Stimulated activated CD8-positive, alpha-beta memory T cell treated with anti-CD3 and anti-CD28 coated beads, Interleukin-4, amount 100 ng/mL, for 1 hour (primary cell): ENCODE results near the gene KCNE4.

Experiments
- DNase-seq, 2 donors: peaks; one replicate each; pipeline ENCODE4 v3.0.0-alpha.2; 2020; ENCODE audit warnings: low read depth in 2 of 2, low spot score in 1 of 2

Gene KCNE4

DNA sequence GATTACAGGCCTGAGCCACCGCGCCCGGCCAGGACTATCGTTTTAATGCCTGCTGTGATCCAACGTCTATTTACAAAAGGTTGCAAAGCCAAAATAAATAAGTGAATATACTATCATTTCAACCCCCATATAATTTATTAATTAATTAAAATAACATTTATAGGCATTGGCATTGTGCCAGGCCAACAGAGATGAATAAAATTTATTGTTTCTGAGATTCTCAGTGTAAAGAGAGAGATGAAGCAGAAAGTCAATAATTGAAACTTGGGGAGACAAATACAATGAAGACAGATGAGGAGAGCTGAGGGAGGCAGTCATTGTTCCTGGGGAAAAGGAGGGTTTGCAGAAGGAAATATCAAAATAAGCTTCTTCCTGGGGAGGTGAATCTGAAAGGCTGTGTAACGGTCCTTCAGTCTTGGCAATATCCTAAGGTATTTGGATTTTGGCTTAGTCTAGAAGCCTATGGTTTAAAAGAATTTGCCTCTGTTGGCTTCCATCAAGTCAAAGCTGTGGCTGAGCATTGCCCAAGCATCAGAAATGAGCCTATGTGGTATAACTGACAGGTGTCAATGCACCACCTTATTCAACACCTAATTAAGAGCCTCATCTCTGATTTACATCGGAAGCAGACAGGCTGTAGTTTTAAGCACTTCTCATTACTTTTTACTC is 31.5 kb downstream of the KCNE4 start:
- no peak for DNase-seq

- no peak for DNase-seq
Observed at GRCh38 chr2:223084873-223085272, 32.9 kb downstream of the KCNE4 start.

GRCh38 chr2:223086370-223086981 is 34.5 kb downstream of the KCNE4 start:
- DNase-seq, result no peak

DNA sequence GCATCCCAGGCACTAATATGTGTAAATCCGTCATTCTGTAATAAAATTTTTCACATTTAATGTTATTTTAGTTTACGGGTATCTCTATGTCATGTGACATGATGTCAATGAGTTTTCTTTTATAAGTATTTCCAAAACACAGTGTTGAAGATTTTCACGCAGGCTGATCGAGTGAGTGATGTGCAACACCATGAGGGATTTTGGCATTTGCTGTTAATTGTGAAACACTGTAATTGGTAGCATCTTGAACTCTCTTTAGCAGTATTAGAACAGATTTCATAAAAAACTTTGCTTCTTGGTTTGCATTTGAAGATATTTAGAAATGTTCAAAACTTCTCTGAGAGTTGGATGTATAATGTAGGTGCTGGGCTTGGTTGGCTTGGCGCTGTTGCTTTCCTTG is 35.5 kb downstream of the KCNE4 start:
- DNase-seq, result no peak

DNA sequence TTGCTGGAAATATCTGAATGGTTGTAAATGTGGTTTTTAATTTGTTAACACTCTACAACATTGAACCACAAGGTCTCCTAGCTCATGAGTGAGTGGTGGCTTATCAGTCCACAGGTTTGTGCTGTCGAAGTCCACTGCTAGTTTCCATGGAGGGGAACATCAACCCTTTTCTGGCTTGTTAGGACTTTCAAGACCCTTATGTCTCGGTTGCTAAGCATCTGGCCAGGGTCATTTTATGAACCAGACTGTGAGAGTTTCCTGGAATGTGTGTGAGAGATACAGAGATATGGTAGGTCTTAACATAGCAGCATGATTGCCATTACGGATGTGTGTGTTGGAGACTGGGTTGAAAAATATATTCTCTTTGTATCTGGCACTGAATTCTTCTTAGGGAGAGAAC is 36.9 kb downstream of the KCNE4 start:
- no peak for DNase-seq

GRCh38 chr2:223090039-223090438 is 38.0 kb downstream of the KCNE4 start:
- no peak for DNase-seq

GRCh38 chr2:223090540-223091235 is 38.7 kb downstream of the KCNE4 start:
- DNase-seq, result no peak

DNA sequence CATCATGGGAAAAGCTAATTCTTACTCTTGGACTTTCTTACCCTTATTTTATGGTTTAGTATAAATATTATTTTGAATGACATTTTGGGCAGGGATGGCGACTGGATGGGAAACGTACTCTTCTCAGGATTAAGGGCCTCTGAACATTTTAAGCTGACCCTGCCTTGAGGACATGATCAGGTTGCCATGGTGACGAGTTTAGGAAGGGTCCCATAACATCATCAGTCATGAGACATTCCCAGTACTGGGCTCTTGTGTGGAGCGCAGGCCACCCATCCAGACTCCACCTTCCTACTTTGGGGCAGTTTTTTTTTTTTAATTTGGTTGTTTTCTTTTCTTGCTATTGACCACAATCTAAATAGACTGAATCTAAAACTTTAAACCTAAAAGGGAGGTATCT is 40.7 kb downstream of the KCNE4 start:
- no peak for DNase-seq

DNA sequence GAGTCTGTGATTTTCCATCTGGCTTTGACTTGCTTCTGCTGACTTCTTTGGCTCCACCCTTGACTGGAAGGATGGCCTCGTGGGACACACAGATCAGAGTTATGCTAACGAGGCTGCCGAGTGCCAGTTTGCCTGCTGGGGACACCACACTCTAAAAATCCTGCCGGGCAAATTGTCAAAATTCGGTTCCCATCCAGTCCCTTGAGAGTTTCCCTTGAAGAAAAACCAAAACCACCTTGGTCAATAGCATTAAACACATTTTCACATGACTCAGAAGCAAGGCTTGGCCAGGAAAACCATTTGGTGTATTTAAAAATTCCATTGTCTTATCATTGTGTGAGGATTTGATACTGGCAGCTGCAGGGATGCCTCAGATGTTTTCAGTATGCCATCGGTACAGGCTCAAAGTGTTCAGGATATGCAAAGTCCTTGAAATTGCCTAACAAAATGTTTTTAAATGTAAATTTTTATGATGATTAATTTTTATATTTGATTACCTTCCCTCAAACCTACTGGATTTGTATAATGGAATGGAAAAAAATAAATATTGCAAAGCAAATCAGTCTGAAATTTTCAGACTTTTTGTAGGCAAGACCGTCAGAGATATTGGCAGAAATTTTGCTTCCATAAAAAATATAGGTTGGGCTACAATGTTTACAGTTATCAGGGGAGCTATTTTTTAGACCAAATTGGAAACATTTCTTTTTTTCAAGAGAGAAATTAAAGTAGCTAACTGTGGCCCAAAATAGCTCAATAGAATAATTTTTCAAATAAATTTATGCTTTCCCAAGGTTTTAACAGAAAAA is 41.6 kb downstream of the KCNE4 start:
- no peak for DNase-seq

DNA sequence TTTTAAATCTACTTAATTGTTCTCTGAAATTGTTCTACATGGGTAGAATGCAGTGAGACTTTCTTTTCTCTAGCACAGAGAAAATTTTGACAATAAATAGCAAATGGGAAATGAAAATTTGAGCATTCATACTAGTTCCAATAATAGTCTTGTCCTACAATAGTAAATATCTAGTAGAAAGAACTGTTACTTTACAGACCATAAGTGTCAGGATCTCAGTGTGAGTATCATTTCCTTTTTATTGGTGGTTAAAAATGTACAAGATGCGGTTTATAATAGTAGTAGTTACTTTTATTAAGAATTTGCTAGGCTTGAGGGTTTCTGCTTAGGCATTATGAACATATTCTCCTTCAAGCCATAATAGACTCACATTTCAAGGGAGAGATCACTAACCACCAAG is 43.2 kb downstream of the KCNE4 start:
- DNase-seq, result no peak

- DNase-seq, result no peak
Observed at GRCh38 chr2:223096235-223096970, 44.4 kb downstream of the KCNE4 start.

DNA sequence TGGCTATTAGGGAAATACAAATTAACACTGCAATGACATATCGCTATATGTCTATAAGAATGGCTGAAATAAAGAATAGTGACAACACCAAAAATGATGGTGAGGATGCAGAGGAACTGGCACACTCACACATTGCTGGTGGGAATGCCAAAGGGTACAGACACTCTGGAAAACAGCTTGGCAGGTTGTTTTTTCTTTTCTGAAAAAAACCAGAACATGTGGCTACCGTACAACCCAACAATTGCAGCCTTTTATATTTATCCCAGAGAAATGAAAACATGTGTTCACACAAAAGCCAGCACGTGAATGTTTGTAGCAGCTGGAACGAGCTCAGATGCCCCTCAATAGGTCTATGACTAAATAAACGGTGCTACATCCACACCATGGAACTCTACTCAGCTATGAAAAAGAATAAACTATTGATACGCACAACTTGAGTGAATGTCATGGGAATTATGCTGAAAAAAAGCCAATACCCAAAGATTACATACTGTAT is 45.9 kb downstream of the KCNE4 start:
- no peak for DNase-seq

DNA sequence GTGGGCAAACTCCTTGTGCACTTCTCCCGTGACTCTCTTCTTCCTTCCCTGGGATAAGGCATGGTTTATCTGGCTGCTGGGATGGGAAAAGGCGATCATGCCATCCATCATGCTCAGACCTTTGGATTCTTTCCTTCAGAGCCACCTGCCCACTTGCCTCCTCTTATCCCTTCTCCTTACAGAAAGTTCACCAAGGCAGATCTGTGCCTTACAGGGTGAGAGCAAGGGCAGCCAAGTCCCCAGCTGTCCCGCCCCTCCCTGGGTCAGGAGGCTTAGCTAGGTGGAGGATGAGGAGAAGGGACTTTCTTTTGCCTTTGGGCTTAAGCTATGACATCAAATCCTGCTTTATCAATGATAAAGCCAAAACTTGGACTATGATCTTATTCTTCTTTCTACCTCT is 47.6 kb downstream of the KCNE4 start:
- no peak for DNase-seq

DNA sequence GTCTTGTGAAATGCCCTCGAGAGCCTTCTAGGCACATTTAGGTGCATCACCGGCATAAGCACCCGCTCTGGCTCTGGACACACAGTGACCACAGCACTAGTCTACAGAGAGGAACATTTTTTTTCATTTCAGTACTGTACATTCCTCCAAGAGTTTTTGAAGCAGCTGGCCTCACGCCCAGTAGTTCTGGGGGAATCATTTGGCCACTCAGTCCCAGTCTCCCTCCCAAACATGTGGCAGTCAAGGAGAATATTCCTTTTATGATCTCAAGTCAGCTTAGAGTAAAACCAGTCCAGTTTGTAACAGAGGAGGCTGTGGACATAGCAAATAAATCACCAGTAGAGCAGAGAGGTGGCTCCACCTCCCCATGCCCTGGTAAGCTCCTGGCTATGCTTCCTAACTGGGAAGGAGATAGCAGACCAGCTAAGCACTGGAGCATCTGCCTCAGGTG is 48.1 kb downstream of the KCNE4 start:
- no peak for DNase-seq

DNA sequence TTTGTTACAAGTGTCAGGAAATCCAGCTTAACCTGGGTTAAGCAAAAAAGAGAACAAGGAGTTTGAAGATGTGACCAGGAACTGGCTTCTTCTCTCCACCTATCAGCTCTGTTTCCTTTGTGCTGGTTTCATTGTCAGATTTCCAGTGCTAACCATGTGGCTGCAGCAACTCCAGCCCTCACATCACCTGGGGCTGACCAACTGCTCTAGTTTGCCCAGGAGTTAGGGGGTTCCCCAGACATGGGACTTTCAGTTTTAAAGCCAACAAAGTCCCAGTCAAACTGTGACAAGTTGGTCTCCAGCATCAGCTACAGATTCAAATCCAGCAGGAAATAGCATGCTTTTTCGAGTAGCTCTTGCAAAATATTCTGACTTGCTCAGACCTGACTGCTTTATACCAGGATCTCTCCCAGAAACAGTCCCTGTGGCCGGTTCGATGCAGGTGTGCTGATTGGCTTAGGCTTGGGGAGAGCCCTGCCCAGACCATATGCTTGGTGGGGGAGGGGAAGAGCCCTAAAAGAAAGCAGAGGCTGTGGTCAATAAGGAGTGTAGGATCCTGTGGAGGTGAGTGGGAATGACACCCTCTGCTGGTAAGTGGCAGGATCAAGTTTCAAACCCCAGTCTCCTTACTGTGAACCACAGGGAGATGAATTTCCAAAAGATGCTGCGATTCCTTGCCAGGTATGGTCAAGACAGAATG is 49.5 kb downstream of the KCNE4 start:
- DNase-seq, result no peak

DNA sequence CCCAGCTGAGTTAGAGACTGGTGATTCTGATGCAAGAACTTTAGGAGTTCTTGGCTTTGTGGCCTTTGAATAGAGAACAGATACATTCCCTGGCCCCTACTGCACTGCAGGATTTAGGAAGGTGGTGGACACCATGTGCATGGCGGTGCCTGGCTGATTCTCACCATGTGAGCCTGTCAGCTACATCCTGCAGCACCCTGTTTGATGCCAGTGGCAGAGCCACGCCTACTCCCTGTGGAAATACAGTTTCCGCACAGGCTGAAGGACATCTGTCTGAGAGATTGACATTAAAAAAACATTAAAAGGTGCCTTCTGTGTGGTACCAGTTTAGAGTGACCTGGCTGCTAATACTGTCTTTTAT is 50.0 kb downstream of the KCNE4 start:
- DNase-seq, result no peak

DNA sequence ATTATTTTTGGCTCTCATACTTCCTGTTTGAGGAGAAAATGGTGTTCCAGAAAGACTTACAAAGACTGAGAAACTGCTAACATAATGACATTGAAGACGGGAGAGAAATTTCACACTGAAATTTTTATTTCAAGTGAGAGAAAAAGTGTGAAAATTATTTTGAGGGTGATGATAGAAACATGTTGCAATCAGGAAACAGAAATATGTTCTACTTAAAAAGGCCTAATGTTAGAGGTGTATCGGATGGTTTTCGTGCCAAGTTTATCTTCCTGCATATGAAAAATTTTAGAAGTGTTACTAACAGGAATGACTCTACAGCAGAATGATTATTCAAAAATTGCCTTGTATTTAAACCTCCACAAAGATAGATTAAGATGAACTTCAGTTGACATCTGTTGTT is 50.5 kb downstream of the KCNE4 start:
- DNase-seq, result no peak

DNA sequence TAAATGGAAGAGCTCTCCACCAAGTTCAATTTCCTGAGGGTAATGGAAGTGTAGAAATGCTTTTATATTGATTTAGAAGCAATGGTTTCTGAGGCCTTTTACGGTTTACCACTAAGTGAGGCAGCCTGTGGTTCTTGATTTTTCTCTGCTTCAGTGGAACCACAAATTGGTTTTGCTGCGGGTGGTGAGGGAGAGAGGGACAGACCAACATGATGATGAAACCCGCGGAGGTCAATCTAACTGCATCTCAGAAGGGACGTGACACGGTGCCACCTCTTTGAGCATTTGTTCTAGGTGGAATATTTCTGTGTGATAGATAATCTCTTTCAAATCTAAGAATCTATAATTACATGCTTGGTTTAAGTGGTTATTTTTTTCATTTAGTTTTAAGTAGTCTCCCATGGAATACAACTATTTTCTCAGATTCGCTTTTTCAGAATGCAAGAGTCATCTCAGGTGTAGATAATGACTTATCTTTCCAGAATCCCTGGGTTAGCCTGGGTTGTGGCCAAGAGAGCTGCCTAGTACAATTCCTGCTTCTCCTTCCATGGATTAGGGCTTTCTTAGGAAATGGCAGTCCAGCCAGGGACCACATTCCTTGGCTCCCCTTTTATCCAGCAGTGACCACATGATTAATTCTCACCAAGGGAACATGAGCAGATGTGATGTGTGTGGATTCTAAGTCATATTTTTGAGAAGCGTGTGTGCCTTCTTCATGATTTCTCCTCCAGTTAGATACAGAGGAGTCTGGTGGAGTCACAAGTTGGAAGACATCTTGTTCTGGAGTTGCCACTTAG is 52.5 kb downstream of the KCNE4 start:
- DNase-seq, result no peak
